ENCODE measurements around the gene GALNT2.

GRCh38 chr1:230061801-230062200 lies 5.2 kb upstream of the GALNT2 start:
- no peak for TF ChIP-seq CTCF (IDR thresholded peaks at IDR 0.05; ENCODE audit: insufficient read depth, low read length, poor library complexity, severe bottlenecking)
- no peak for TF ChIP-seq EZH2phosphoT487 (conservative IDR thresholded peaks at IDR 0.05; ENCODE audit: low read length)
